Gastrocnemius medialis (tissue), 4 donors: Measurements from ENCODE around the gene BUB1B. TPM values are rescaled to one million over a fixed set of nuclear protein-coding genes. Genes with fewer than 3 reads are reported as not detected.

Source experiments
- ATAC-seq, 2 donors: fragments of 150-250 bp; one replicate each; pipeline ENCODE4 v1.9.1; 2016
- DNase-seq, 2 donors: peaks; one replicate each; pipeline ENCODE4 v3.0.0-alpha.2; 2019
- H3K27ac ChIP-seq, 4 donors: fragments of 200-600 bp; sonication (generic); 1 replicate in 1 of 4; 2 replicates in 3 of 4; pipeline ENCODE4 v1.5.1; 2016 to 2018; ENCODE audit warnings: mild to moderate bottlenecking in 2 of 4, moderate library complexity in 1 of 4
- H3K27me3 ChIP-seq, 3 donors: fragments of 200-600 bp; sonication (generic) in 2 of 3; 1 replicate in 1 of 3; 2 replicates in 2 of 3; pipeline versions ENCODE4 v1.5.1 to v1.6.0; 2016 to 2019; ENCODE audit warnings: mild to moderate bottlenecking in 1 of 3, moderate library complexity in 1 of 3
- H3K36me3 ChIP-seq, 2 donors: fragments of 200-600 bp; sonication (generic) in 1 of 2; one replicate each; pipeline ENCODE4 v1.5.1; 2017 to 2018
- H3K4me1 ChIP-seq, 2 donors: fragments of 200-600 bp; sonication (generic) in 1 of 2; one replicate each; pipeline ENCODE4 v1.5.1; 2016 to 2017; ENCODE audit warnings: mild to moderate bottlenecking in 2 of 2
- H3K4me3 ChIP-seq, 4 donors: fragments of 200-600 bp; sonication (generic) in 3 of 4; 1 replicate in 1 of 4; 2 replicates in 3 of 4; pipeline ENCODE4 v1.5.1; 2016 to 2019; ENCODE audit warnings: mild to moderate bottlenecking in 2 of 4
- H3K9me3 ChIP-seq, 3 donors: fragments of 200-600 bp; sonication (generic) in 2 of 3; 1 replicate in 1 of 3; 2 replicates in 2 of 3; pipeline ENCODE4 v1.5.1; 2016 to 2019
- POLR2A ChIP-seq, 2 donors: fragments of 450-650 bp; IDR thresholded peaks; one replicate each; pipeline ENCODE4 v1.6.1; 2017; ENCODE audit warnings: antibody characterized with exemption in 2 of 2, mild to moderate bottlenecking in 2 of 2, moderate library complexity in 2 of 2
- in situ Hi-C, 4 donors: fragments of 200-750 bp; cut with MboI; loops; one replicate each; pipeline versions ENCODE4 v1.15.0 to v1.8.0; 2017; ENCODE audit warnings: low sequenced_read_pairs in 4 of 4
- intact Hi-C: fragments of 100-400 bp; cut with DNase I; formaldehyde crosslinking; loops from one replicate; pipeline ENCODE4 v1.15.1; 2023; ENCODE audit warnings: low total_unique reads
- total RNA-seq, 4 donors: library from RNA; depleted of rRNA; stranded (reverse); fragments of >200 nt; gene quantifications; one replicate each; pipeline versions ENCODE4 v1.1.0 to v1.2.3, GENCODE V29; 2016
- TF ChIP-seq, protein P1 (sequence below), 5 experiments: fragments of 450-650 bp in 3 of 5; fragments of 200-600 bp in 2 of 5; sonication (generic) in 2 of 5; IDR thresholded peaks in 4 of 5; conservative IDR thresholded peaks in 1 of 5; 1 replicate in 4 of 5; 2 replicates in 1 of 5; pipeline ENCODE4 v1.5.1; 2016 to 2019; ENCODE audit warnings: antibody characterized with exemption in 5 of 5, mild to moderate bottlenecking in 3 of 5, moderate library complexity in 3 of 5

Gene BUB1B
- total RNA-seq, 4 donors from 2014 or later = 0.51 to 1.8 TPM; not detected in 2

GRCh38 chr15:40157778-40158447, 3.0 kb upstream of the BUB1B start:
- no peak overlapping the region for H3K27ac ChIP-seq
- intact Hi-C loops (no loop called here), in situ Hi-C loops (loop anchor here in 1 of 4 donors (5.0 kb wide), 1 partner anchor 46 kb away; no protein-coding TSS in a partner anchor)
- no peaks in the 10 kb centered on the region for H3K36me3 ChIP-seq
- H3K9me3 ChIP-seq = no peaks in the 10 kb centered on the region
- TF ChIP-seq, protein P1, sequence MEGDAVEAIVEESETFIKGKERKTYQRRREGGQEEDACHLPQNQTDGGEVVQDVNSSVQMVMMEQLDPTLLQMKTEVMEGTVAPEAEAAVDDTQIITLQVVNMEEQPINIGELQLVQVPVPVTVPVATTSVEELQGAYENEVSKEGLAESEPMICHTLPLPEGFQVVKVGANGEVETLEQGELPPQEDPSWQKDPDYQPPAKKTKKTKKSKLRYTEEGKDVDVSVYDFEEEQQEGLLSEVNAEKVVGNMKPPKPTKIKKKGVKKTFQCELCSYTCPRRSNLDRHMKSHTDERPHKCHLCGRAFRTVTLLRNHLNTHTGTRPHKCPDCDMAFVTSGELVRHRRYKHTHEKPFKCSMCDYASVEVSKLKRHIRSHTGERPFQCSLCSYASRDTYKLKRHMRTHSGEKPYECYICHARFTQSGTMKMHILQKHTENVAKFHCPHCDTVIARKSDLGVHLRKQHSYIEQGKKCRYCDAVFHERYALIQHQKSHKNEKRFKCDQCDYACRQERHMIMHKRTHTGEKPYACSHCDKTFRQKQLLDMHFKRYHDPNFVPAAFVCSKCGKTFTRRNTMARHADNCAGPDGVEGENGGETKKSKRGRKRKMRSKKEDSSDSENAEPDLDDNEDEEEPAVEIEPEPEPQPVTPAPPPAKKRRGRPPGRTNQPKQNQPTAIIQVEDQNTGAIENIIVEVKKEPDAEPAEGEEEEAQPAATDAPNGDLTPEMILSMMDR (IDR thresholded peaks at IDR 0.05 in 4 of 5, conservative IDR thresholded peaks at IDR 0.05 in 1 of 5) = no peak
- no peak for TF ChIP-seq POLR2A (IDR thresholded peaks at IDR 0.05)
- peaks cover 8 to 11% of the 10 kb centered on the region in 2 donors for H3K4me1 ChIP-seq
- no peak for ATAC-seq
- no peak overlapping the region for H3K4me3 ChIP-seq
- H3K27me3 ChIP-seq = no peaks in the 10 kb centered on the region
- DNase-seq = no peak

GRCh38 chr15:40160021-40160420, 848 bp upstream of the BUB1B start:
- no peak for ATAC-seq
- no peak for TF ChIP-seq POLR2A (IDR thresholded peaks at IDR 0.05)
- Histone ChIP-seq H3K27ac (no peak overlapping the region), H3K27me3 (no peaks in the 10 kb centered on the region), H3K4me3 (no peak overlapping the region), H3K36me3 (no peaks in the 10 kb centered on the region), H3K4me1 (peaks cover 8 to 11% of the 10 kb centered on the region in 2 donors), H3K9me3 (no peaks in the 10 kb centered on the region)
- in situ Hi-C loops (loop anchor here in 2 of 4 donors (10.0 kb wide), 1 partner anchor 115 kb away; no protein-coding TSS in a partner anchor), intact Hi-C loops (loop anchor here (2.0 kb wide), 1 partner anchor 115 kb away; no protein-coding TSS in a partner anchor)
- DNase-seq = no peak

DNA sequence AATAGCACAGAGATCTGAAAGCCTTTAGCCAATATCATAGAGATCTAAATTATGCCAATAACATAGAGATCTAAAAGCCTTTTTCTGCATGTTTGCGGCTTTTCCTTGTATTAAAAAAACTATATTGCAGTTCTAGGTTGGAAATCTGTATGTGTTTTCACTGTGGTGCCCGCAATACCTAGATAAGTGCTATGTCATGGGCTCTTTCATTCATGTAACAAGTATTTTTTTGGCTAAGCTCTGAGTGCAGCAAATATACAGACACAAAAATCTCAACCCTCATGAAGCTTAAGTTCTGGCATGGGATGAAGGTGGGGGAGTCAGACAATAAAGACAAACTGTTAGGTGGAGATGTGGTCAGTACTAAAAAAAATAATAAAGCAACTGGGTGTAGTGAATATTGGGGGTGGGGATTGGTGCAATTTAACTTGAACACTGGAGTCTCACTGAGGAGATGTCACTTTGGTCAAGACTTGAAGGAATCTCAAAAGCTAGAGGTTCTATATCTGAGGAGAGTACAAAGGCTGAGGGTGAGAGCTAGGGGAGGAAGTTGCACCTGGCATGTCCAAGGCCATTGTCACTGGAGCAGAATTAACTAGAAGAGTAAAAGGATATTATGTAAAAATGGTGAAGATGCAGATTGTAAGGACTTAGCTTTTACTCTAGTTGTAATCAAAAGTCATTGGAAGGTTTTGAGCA, 973 bp downstream of the BUB1B start:
- H3K27me3 ChIP-seq = no peaks in the 10 kb centered on the region
- peak overlapping the region in 1 of 4 donors; percentile 65 for H3K4me3 ChIP-seq
- TF ChIP-seq, protein P1 (IDR thresholded peaks at IDR 0.05 in 4 of 5, conservative IDR thresholded peaks at IDR 0.05 in 1 of 5) = no peak
- no peak for TF ChIP-seq POLR2A (IDR thresholded peaks at IDR 0.05)
- intact Hi-C loops = loop anchor here (2.0 kb wide), 1 partner anchor 117 kb away; no protein-coding TSS in a partner anchor
- no peak for DNase-seq
- H3K27ac ChIP-seq = no peak overlapping the region
- in situ Hi-C loops = loop anchor here in 2 of 4 donors (10.0 kb wide), 1 partner anchor 117 kb away; no protein-coding TSS in a partner anchor
- peaks cover 8 to 11% of the 10 kb centered on the region in 2 donors for H3K4me1 ChIP-seq
- no peaks in the 10 kb centered on the region for H3K9me3 ChIP-seq
- H3K36me3 ChIP-seq = no peaks in the 10 kb centered on the region
- no peak for ATAC-seq

- TF ChIP-seq, protein P1 (IDR thresholded peaks at IDR 0.05 in 4 of 5, conservative IDR thresholded peaks at IDR 0.05 in 1 of 5) = no peak
- no peak for TF ChIP-seq POLR2A (IDR thresholded peaks at IDR 0.05)
- Histone ChIP-seq H3K27me3 (no peaks in the 10 kb centered on the region), H3K4me1 (peaks cover 8 to 11% of the 10 kb centered on the region in 2 donors), H3K9me3 (no peaks in the 10 kb centered on the region), H3K36me3 (no peaks in the 10 kb centered on the region), H3K27ac (no peak overlapping the region), H3K4me3 (no peak overlapping the region)
- DNase-seq (no peak), ATAC-seq (no peak)
- intact Hi-C loops = no loop called here
- in situ Hi-C loops = loop anchor here in 2 of 4 donors (10.0 kb wide), 1 partner anchor 118 kb away; no protein-coding TSS in a partner anchor
Observed at GRCh38 chr15:40162552-40162951, 1.7 kb downstream of the BUB1B start.
